GM23248 (cell line): Measurements from ENCODE around the gene ACVR1. TPM values are rescaled to one million over a fixed set of nuclear protein-coding genes. Genes with fewer than 3 reads are reported as not detected.
A peak's percentile ranks its signal among the peaks of the same experiment; 100 is the strongest.

Experiments used
- DNase-seq: peaks from one replicate; pipeline ENCODE4 v3.0.0-alpha.2; 2015
- H2AFZ ChIP-seq: fragments of 200-600 bp; sonication (generic); 2 replicates; pipeline ENCODE4 v1.6.1; 2016; ENCODE audit warnings: antibody characterized with exemption
- H3F3A ChIP-seq: fragments of 200-600 bp; sonication (generic); 2 replicates; pipeline ENCODE4 v1.6.1; 2016; ENCODE audit warnings: mild to moderate bottlenecking, antibody characterized with exemption, mixed run types; ENCODE audit not compliant: insufficient read depth
- H3K27ac ChIP-seq: fragments of 200-600 bp; sonication (generic); 2 replicates; pipeline ENCODE4 v1.5.1; 2016; ENCODE audit warnings: mild to moderate bottlenecking
- H3K27me3 ChIP-seq: fragments of 200-600 bp; sonication (generic); replicated peaks from 2 replicates; pipeline ENCODE4 v1.6.1; 2016; ENCODE audit warnings: mild to moderate bottlenecking; ENCODE audit not compliant: insufficient read depth
- H3K36me3 ChIP-seq: fragments of 200-600 bp; sonication (generic); 2 replicates; pipeline ENCODE4 v1.6.1; 2016; ENCODE audit warnings: low read depth, mild to moderate bottlenecking
- H3K4me1 ChIP-seq: fragments of 200-600 bp; sonication (generic); 2 replicates; pipeline ENCODE4 v1.6.1; 2016; ENCODE audit warnings: mild to moderate bottlenecking; ENCODE audit not compliant: insufficient read depth
- H3K4me2 ChIP-seq: fragments of 200-600 bp; sonication (generic); one replicate; pipeline ENCODE4 v1.6.1; 2016; ENCODE audit warnings: mild to moderate bottlenecking; ENCODE audit not compliant: unreplicated experiment
- H3K4me3 ChIP-seq: fragments of 200-600 bp; sonication (generic); 2 replicates; pipeline ENCODE4 v1.5.1; 2016; ENCODE audit warnings: mild to moderate bottlenecking
- H3K79me2 ChIP-seq: fragments of 200-600 bp; sonication (generic); 2 replicates; pipeline ENCODE4 v1.6.1; 2016; ENCODE audit warnings: mild to moderate bottlenecking; ENCODE audit not compliant: insufficient read depth
- H3K9ac ChIP-seq: fragments of 200-600 bp; sonication (generic); 2 replicates; pipeline ENCODE4 v1.6.1; 2016; ENCODE audit warnings: mild to moderate bottlenecking
- H3K9me2 ChIP-seq: fragments of 200-600 bp; sonication (generic); 2 replicates; pipeline ENCODE4 v1.6.1; 2016; ENCODE audit warnings: mixed run types, mild to moderate bottlenecking, moderate library complexity; ENCODE audit not compliant: insufficient read depth
- H3K9me3 ChIP-seq: fragments of 200-600 bp; sonication (generic); one replicate; pipeline ENCODE4 v1.6.1; 2017; ENCODE audit warnings: low read depth
- H4K20me1 ChIP-seq: fragments of 200-600 bp; sonication (generic); 2 replicates; pipeline ENCODE4 v1.6.0; 2016; ENCODE audit not compliant: insufficient read depth
- EZH2 ChIP-seq: fragments of 200-600 bp; sonication (generic); IDR thresholded peaks from 2 replicates; pipeline ENCODE4 v1.6.1; 2018; ENCODE audit warnings: antibody characterized with exemption, mild to moderate bottlenecking; ENCODE audit not compliant: insufficient read depth, poor library complexity, severe bottlenecking
- EZH2phosphoT487 ChIP-seq: fragments of 200-600 bp; sonication (generic); IDR thresholded peaks from 2 replicates; pipeline ENCODE4 v1.6.1; 2018; ENCODE audit warnings: antibody characterized with exemption, moderate library complexity, mild to moderate bottlenecking, low read depth; ENCODE audit not compliant: insufficient read depth
- WGBS, 2 experiments: methylation state at CpG; one replicate each; pipeline ENCODE4 v1.1.6; 2015 to 2017; ENCODE audit warnings: low lambda C conversion rate in 2 of 2, low coverage in 1 of 2; ENCODE audit errors: missing lambda C conversion rate in 2 of 2; 5-methylcytosine and 5-hydroxymethylcytosine counted together
- in situ Hi-C: fragments of 300-500 bp; cut with MboI; formaldehyde crosslinking; loops from 2 replicates; pipeline ENCODE4 v1.15.0; 2020
- polyA plus RNA-seq: library from polyadenylated mRNA; unstranded; fragments of >200 nt; fragmentation: Nextera tagmentation; extraction: Ambion mirVana; gene quantifications from 2 replicates; pipeline ENCODE4 v1.2.1, GENCODE V29; 2016
- total RNA-seq: library from RNA; depleted of rRNA; stranded (reverse); fragments of >200 nt; shearing (Covaris generic); gene quantifications from 2 replicates; pipeline ENCODE4 v1.2.3, GENCODE V29; 2014

The ACVR1 gene
- total and polyA plus RNA-seq, 2 experiments from 2014 or later, result 16.2 to 31.3 TPM

DNA sequence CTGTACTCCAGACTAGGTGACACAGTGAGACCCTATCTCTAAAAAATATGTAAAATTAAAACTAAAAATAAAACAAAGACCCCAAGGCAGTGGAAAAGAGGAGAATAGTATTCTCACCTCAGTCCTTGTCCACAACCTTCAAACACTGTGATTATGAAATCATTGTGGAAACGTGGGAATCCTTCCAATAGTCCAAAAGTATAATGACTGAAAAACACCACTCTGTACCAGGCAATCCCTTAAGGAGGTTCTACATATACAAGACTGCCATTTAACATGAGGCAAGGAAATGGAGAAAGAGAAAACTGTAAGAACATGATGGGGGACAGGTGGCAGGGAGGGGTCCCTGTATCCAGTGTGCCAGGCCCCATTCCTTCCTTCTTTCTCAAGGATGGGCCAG lies 66.1 kb downstream of the ACVR1 start:
- peaks cover 13% of the 10 kb centered on the region; the same call in 1 of the 2 replicates for H3F3A ChIP-seq
- 10 to 11% methylated on average over 1 of the region's 1 CpG for WGBS, 2 experiments
- no peaks in the 10 kb centered on the region for H3K27me3 ChIP-seq
- H3K4me1 ChIP-seq, result peaks cover 19% of the 10 kb centered on the region
- no peak overlapping the region for H3K9ac ChIP-seq
- no peak overlapping the region for H3K4me2 ChIP-seq
- H3K27ac ChIP-seq, result no peak overlapping the region
- DNase-seq, result no peak
- H4K20me1 ChIP-seq, result 0 out of 2 replicates have a peak, but pooled peaks cover 5% of the 10 kb centered on the region
- no peaks in the 10 kb centered on the region for H3K36me3 ChIP-seq
- H3K9me3 ChIP-seq, result no peaks in the 10 kb centered on the region
- no peaks in the 10 kb centered on the region for H3K9me2 ChIP-seq
- H2AFZ ChIP-seq, result no peak overlapping the region
- no peak for TF ChIP-seq EZH2phosphoT487
- TF ChIP-seq EZH2, result no peak
- in situ Hi-C loops, result no loop called here
- no peak overlapping the region for H3K4me3 ChIP-seq
- H3K79me2 ChIP-seq, result peaks cover 63% of the 10 kb centered on the region

DNA sequence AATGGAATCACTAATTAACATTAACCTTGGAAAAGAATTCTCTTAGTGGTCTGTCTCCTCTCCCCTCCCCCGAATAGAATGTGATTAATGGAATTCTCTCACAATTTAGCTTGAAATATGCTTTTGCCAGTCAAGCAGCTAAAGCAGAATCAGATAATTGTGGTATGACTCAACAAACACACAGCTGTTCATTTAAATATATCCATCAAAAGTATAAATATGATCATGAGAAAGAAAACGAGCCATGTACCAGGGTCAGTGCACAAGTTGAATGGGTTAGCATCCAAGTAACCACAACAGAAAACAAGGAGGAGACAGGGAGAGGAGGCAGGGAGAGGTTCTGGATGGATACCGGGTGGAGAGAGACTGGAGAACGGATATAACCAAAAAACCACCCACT lies 66.9 kb downstream of the ACVR1 start:
- H4K20me1 ChIP-seq, result 0 out of 2 replicates have a peak, but pooled peaks cover 5% of the 10 kb centered on the region
- no peaks in the 10 kb centered on the region for H3K9me2 ChIP-seq
- H3K9ac ChIP-seq, result no peak overlapping the region
- WGBS, 2 experiments, result 26 to 30% methylated on average over 4 of the region's 4 CpGs
- H3K27ac ChIP-seq, result peak overlapping the region; percentile 16
- peak overlapping the region; percentile 56 for H3K4me2 ChIP-seq
- no peaks in the 10 kb centered on the region for H3K9me3 ChIP-seq
- peaks cover 19% of the 10 kb centered on the region for H3K4me1 ChIP-seq
- peaks cover 13% of the 10 kb centered on the region; the same call in 1 of the 2 replicates for H3F3A ChIP-seq
- TF ChIP-seq EZH2phosphoT487, result no peak
- peak; percentile 41 for DNase-seq
- H3K27me3 ChIP-seq, result no peaks in the 10 kb centered on the region
- H3K4me3 ChIP-seq, result 0 out of 2 replicates have a peak overlapping the region, but pooled peaks have one; percentile 1
- no peak overlapping the region for H2AFZ ChIP-seq
- in situ Hi-C loops, result no loop called here
- H3K36me3 ChIP-seq, result no peaks in the 10 kb centered on the region
- peaks cover 61% of the 10 kb centered on the region for H3K79me2 ChIP-seq

DNA sequence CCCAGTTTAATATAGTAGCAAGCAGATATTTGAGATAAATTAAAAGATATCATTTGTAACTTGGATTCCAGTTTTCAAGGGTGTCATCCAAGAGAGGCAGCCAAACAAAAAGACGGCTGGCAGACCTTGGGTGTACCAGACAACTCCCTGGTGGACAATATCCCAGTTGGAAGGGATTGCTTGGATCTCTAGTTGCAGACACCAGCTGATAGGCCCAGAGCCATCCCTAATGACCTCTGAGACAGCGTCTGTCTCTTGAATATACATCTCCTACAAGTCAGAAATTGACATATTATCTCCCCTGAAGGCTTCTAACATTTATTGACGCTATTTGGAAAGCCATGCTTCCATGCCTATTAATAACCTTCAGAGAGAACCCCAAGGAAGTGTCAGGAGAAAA lies 67.7 kb downstream of the ACVR1 start:
- Histone ChIP-seq H3K4me3 (no peak overlapping the region), H3K9me2 (no peaks in the 10 kb centered on the region), H3K9ac (no peak overlapping the region), H4K20me1 (0 out of 2 replicates have a peak, but pooled peaks cover 5% of the 10 kb centered on the region), H3K27me3 (no peaks in the 10 kb centered on the region), H3K27ac (no peak overlapping the region), H3K9me3 (no peaks in the 10 kb centered on the region), H3K36me3 (no peaks in the 10 kb centered on the region), H3F3A (peaks cover 13% of the 10 kb centered on the region; the same call in 1 of the 2 replicates), H3K4me1 (peaks cover 19% of the 10 kb centered on the region), H3K4me2 (no peak overlapping the region), H2AFZ (no peak overlapping the region), H3K79me2 (peaks cover 60% of the 10 kb centered on the region)
- no peak for TF ChIP-seq EZH2
- no peak for TF ChIP-seq EZH2phosphoT487
- DNase-seq, result no peak
- 28 to 48% methylated on average over 3 of the region's 3 CpGs for WGBS, 2 experiments
- in situ Hi-C loops, result no loop called here

DNA sequence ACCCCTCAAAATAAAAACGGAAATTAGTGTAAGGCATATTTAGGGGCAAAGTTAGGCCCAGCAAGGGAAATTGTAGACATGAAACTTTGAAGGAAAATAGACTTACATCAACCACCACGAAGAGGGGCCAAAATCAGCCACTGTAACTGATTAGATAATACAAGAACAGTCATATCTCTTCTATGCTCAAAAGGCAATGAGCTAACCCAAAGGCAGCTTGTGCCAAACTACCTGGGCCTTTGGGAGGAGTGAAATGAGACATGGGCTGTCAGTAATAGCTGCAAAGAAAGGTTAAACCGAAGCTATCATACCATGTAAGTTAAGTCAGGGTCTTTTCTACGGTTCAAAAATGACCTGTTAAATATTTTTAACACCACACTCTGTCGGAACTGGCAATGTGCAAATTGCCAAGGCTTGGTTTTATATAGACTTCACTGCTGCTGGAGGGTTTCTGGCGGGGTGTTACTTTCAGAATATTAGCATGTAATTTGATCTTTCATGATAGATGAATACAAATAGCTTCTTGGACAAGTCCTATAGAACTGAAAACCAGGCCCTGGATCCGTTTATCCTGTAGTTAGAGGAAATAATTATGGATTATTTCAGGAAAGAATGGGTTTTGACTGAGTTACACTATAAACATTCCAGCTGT lies 69.6 kb downstream of the ACVR1 start:
- H3K9me2 ChIP-seq, result no peaks in the 10 kb centered on the region
- no peak overlapping the region for H3K4me3 ChIP-seq
- H3K9me3 ChIP-seq, result no peaks in the 10 kb centered on the region
- H3K9ac ChIP-seq, result no peak overlapping the region
- H3K79me2 ChIP-seq, result peaks cover 59% of the 10 kb centered on the region
- in situ Hi-C loops, result no loop called here
- 88 to 92% methylated on average over 7 of the region's 7 CpGs for WGBS, 2 experiments
- DNase-seq, result no peak
- H2AFZ ChIP-seq, result no peak overlapping the region
- peaks cover 13% of the 10 kb centered on the region; the same call in 1 of the 2 replicates for H3F3A ChIP-seq
- H4K20me1 ChIP-seq, result 0 out of 2 replicates have a peak, but pooled peaks cover 5% of the 10 kb centered on the region
- no peaks in the 10 kb centered on the region for H3K27me3 ChIP-seq
- no peaks in the 10 kb centered on the region for H3K36me3 ChIP-seq
- TF ChIP-seq EZH2phosphoT487 (no peak), EZH2 (no peak)
- H3K27ac ChIP-seq, result no peak overlapping the region
- H3K4me2 ChIP-seq, result no peak overlapping the region
- H3K4me1 ChIP-seq, result peaks cover 19% of the 10 kb centered on the region
